Rectal smooth muscle tissue (tissue), 1 donor: ENCODE data around the gene GIGYF2.
"Not testable (repeated sequence)": the region's sequence is repeated elsewhere in the genome, so short reads cannot be mapped to it uniquely, and the experiment has no call there.

ENCODE experiments used
- H3K27ac ChIP-seq: one replicate; pipeline ENCODE4 v1.7.0; 2013; ENCODE audit warnings: low read depth, low read length, inconsistent platforms
- H3K27me3 ChIP-seq: one replicate; pipeline ENCODE4 v1.7.0; 2013; ENCODE audit warnings: low read length; ENCODE audit not compliant: control insufficient read depth, insufficient read depth
- H3K36me3 ChIP-seq: one replicate; pipeline ENCODE4 v1.7.0; 2013; ENCODE audit warnings: low read length; ENCODE audit not compliant: control insufficient read depth, insufficient read depth
- H3K4me1 ChIP-seq: one replicate; pipeline ENCODE4 v1.7.0; 2013; ENCODE audit warnings: low read length; ENCODE audit not compliant: control insufficient read depth, insufficient read depth
- H3K4me3 ChIP-seq: one replicate; pipeline ENCODE4 v1.7.0; 2013; ENCODE audit warnings: low read length
- H3K9ac ChIP-seq: one replicate; pipeline ENCODE4 v1.7.0; 2013; ENCODE audit warnings: low read length

Gene GIGYF2

GRCh38 chr2:232836934-232837333, 139.8 kb downstream of the GIGYF2 start:
- Histone ChIP-seq H3K27ac (no peak overlapping the region), H3K9ac (no peak overlapping the region), H3K36me3 (peaks cover 34% of the 10 kb centered on the region)

GRCh38 chr2:232838406-232838874, 141.3 kb downstream of the GIGYF2 start:
- Histone ChIP-seq H3K27ac (no peak overlapping the region), H3K27me3 (no peaks in the 10 kb centered on the region), H3K9ac (no peak overlapping the region), H3K4me1 (no peaks in the 10 kb centered on the region), H3K36me3 (peaks cover 35% of the 10 kb centered on the region), H3K4me3 (no peak overlapping the region)

More at GRCh38 chr2:232836934-232837333, 139.8 kb downstream of the GIGYF2 start:
- no peaks in the 10 kb centered on the region for H3K27me3 ChIP-seq
- H3K4me1 ChIP-seq: no peaks in the 10 kb centered on the region
- H3K4me3 ChIP-seq: no peak overlapping the region

GRCh38 chr2:232839411-232840079, 142.4 kb downstream of the GIGYF2 start:
- Histone ChIP-seq H3K4me3 (no peak overlapping the region), H3K27me3 (no peaks in the 10 kb centered on the region), H3K4me1 (no peaks in the 10 kb centered on the region), H3K9ac (no peak overlapping the region), H3K36me3 (peaks cover 35% of the 10 kb centered on the region), H3K27ac (no peak overlapping the region)

GRCh38 chr2:232842689-232843088, 145.6 kb downstream of the GIGYF2 start:
- H3K36me3 ChIP-seq: peaks cover 34% of the 10 kb centered on the region
- no peaks in the 10 kb centered on the region for H3K4me1 ChIP-seq

GRCh38 chr2:232843834-232844233, 146.7 kb downstream of the GIGYF2 start:
- Histone ChIP-seq H3K27ac (no peak overlapping the region), H3K4me1 (no peaks in the 10 kb centered on the region), H3K9ac (no peak overlapping the region), H3K4me3 (no peak overlapping the region), H3K27me3 (no peaks in the 10 kb centered on the region), H3K36me3 (peaks cover 36% of the 10 kb centered on the region)

More at GRCh38 chr2:232842689-232843088, 145.6 kb downstream of the GIGYF2 start:
- H3K4me3 ChIP-seq: no peak overlapping the region
- H3K27ac ChIP-seq: no peak overlapping the region
- no peak overlapping the region for H3K9ac ChIP-seq
- H3K27me3 ChIP-seq: no peaks in the 10 kb centered on the region

GRCh38 chr2:232846055-232846454, 148.9 kb downstream of the GIGYF2 start:
- Histone ChIP-seq H3K27me3 (no peaks in the 10 kb centered on the region), H3K4me1 (no peaks in the 10 kb centered on the region), H3K27ac (no peak overlapping the region), H3K4me3 (no peak overlapping the region), H3K9ac (no peak overlapping the region), H3K36me3 (peaks cover 45% of the 10 kb centered on the region)

- Histone ChIP-seq H3K9ac (no peak overlapping the region), H3K4me1 (no peaks in the 10 kb centered on the region), H3K27me3 (no peaks in the 10 kb centered on the region), H3K4me3 (no peak overlapping the region), H3K27ac (no peak overlapping the region), H3K36me3 (peaks cover 32% of the 10 kb centered on the region)
Observed at GRCh38 chr2:232850039-232850438, 152.9 kb downstream of the GIGYF2 start.

- H3K27ac ChIP-seq, H3K4me3 ChIP-seq: not testable (repeated sequence)
- peaks cover 37% of the 10 kb centered on the region for H3K36me3 ChIP-seq
Observed at GRCh38 chr2:232852081-232852480, 154.9 kb downstream of the GIGYF2 start.

GRCh38 chr2:232852676-232853075, 155.5 kb downstream of the GIGYF2 start:
- Histone ChIP-seq H3K27me3 (no peaks in the 10 kb centered on the region), H3K36me3 (peaks cover 38% of the 10 kb centered on the region), H3K9ac (no peak overlapping the region), H3K27ac (no peak overlapping the region), H3K4me1 (no peaks in the 10 kb centered on the region), H3K4me3 (no peak overlapping the region)

More at GRCh38 chr2:232852081-232852480, 154.9 kb downstream of the GIGYF2 start:
- H3K27me3 ChIP-seq, H3K9ac ChIP-seq, H3K4me1 ChIP-seq: not testable (repeated sequence)

GRCh38 chr2:232854082-232854481, 157.0 kb downstream of the GIGYF2 start:
- Histone ChIP-seq H3K4me3 (no peak overlapping the region), H3K4me1 (no peaks in the 10 kb centered on the region), H3K27me3 (no peaks in the 10 kb centered on the region), H3K9ac (no peak overlapping the region), H3K27ac (no peak overlapping the region), H3K36me3 (peaks cover 32% of the 10 kb centered on the region)

GRCh38 chr2:232857158-232857563, 160.0 kb downstream of the GIGYF2 start:
- Histone ChIP-seq H3K27me3 (no peaks in the 10 kb centered on the region), H3K36me3 (peaks cover 20% of the 10 kb centered on the region), H3K4me3 (no peak overlapping the region), H3K4me1 (no peaks in the 10 kb centered on the region), H3K27ac (no peak overlapping the region), H3K9ac (no peak overlapping the region)

- Histone ChIP-seq H3K4me3 (no peak overlapping the region), H3K36me3 (peaks cover 23% of the 10 kb centered on the region), H3K4me1 (no peaks in the 10 kb centered on the region), H3K27ac (no peak overlapping the region), H3K27me3 (no peaks in the 10 kb centered on the region), H3K9ac (no peak overlapping the region)
Observed at GRCh38 chr2:232859385-232859916, 162.3 kb downstream of the GIGYF2 start.
